HG02623 (cell line): ENCODE results near the gene ARHGAP10.

ENCODE experiments used
- ATAC-seq: cut with Tn5 transposase; IDR thresholded peaks from one replicate; pipeline ENCODE4 v1.9.1; 2021; ENCODE audit warnings: moderate library complexity; ENCODE audit not compliant: unreplicated experiment

ARHGAP10 gene

GRCh38 chr4:147943159-147943638 is 211.3 kb downstream of the ARHGAP10 start:
- peak; percentile 89 for ATAC-seq

GRCh38 chr4:147944249-147944648 is 212.4 kb downstream of the ARHGAP10 start:
- no peak for ATAC-seq

GRCh38 chr4:147944670-147945260 is 212.9 kb downstream of the ARHGAP10 start:
- ATAC-seq, result no peak

- no peak for ATAC-seq
Observed at GRCh38 chr4:147948336-147948735, 216.4 kb downstream of the ARHGAP10 start.

- ATAC-seq, result no peak
Observed at GRCh38 chr4:147950261-147950660, 218.4 kb downstream of the ARHGAP10 start.

- no peak for ATAC-seq
Observed at GRCh38 chr4:147950841-147951240, 219.0 kb downstream of the ARHGAP10 start.

GRCh38 chr4:147954850-147955249 is 223.0 kb downstream of the ARHGAP10 start:
- ATAC-seq, result no peak

GRCh38 chr4:147955827-147956558 is 224.1 kb downstream of the ARHGAP10 start:
- ATAC-seq, result no peak

- ATAC-seq, result no peak
Observed at GRCh38 chr4:147957446-147957845, 225.6 kb downstream of the ARHGAP10 start.

- ATAC-seq, result no peak
Observed at GRCh38 chr4:147958057-147958456, 226.2 kb downstream of the ARHGAP10 start.

GRCh38 chr4:147958489-147959065 is 226.7 kb downstream of the ARHGAP10 start:
- ATAC-seq, result no peak

GRCh38 chr4:147960971-147961370 is 229.1 kb downstream of the ARHGAP10 start:
- ATAC-seq, result peak; percentile 79

- no peak for ATAC-seq
Observed at GRCh38 chr4:147963839-147964238, 232.0 kb downstream of the ARHGAP10 start.

- ATAC-seq, result no peak
Observed at GRCh38 chr4:147964266-147964880, 232.5 kb downstream of the ARHGAP10 start.

GRCh38 chr4:147965056-147965455 is 233.2 kb downstream of the ARHGAP10 start:
- no peak for ATAC-seq

- ATAC-seq, result no peak
Observed at GRCh38 chr4:147965873-147966272, 234.0 kb downstream of the ARHGAP10 start.

- no peak for ATAC-seq
Observed at GRCh38 chr4:147968641-147969040, 236.8 kb downstream of the ARHGAP10 start.

- no peak for ATAC-seq
Observed at GRCh38 chr4:147969573-147970385, 237.9 kb downstream of the ARHGAP10 start.

- no peak for ATAC-seq
Observed at GRCh38 chr4:147971116-147971515, 239.2 kb downstream of the ARHGAP10 start.

GRCh38 chr4:147975325-147975724 is 243.4 kb downstream of the ARHGAP10 start:
- ATAC-seq, result no peak
